BLaER1 treated with 17β-estradiol and CSF1 and Interleukin-3, amounts not matched to agents 10 nM and 100 nM (cell line): ENCODE results near the gene WDR18.
"Not testable (repeated sequence)": the region's sequence is repeated elsewhere in the genome, so short reads cannot be mapped to it uniquely, and the experiment has no call there.

Experiments used
- H3K27ac ChIP-seq, 11 experiments: shearing (Covaris generic); formaldehyde crosslinking; 2 replicates each; pipeline ENCODE4 v1.8.1; 2022
- H3K27me3 ChIP-seq, 11 experiments: shearing (Covaris generic); formaldehyde crosslinking; 2 replicates each; pipeline ENCODE4 v1.8.1; 2022
- H3K36me3 ChIP-seq, 11 experiments: shearing (Covaris generic); formaldehyde crosslinking; 2 replicates each; pipeline ENCODE4 v1.8.1; 2022
- H3K4me1 ChIP-seq, 10 experiments: shearing (Covaris generic); formaldehyde crosslinking; 2 replicates each; pipeline ENCODE4 v1.8.1; 2022
- H3K4me2 ChIP-seq, 11 experiments: shearing (Covaris generic); formaldehyde crosslinking; 2 replicates each; pipeline ENCODE4 v1.8.1; 2022
- H3K4me3 ChIP-seq, 10 experiments: shearing (Covaris generic); formaldehyde crosslinking; 2 replicates each; pipeline ENCODE4 v1.8.1; 2022
- H3K9ac ChIP-seq, 11 experiments: shearing (Covaris generic); formaldehyde crosslinking; 2 replicates each; pipeline ENCODE4 v1.8.1; 2022
- H3K9me3 ChIP-seq, 11 experiments: shearing (Covaris generic); formaldehyde crosslinking; replicated peaks in 1 of 11; 2 replicates each; pipeline ENCODE4 v1.8.1; 2022
- H4K20me1 ChIP-seq, 11 experiments: shearing (Covaris generic); formaldehyde crosslinking; 2 replicates each; pipeline ENCODE4 v1.8.1; 2022
- Cebpa-rat ChIP-seq, 11 experiments: shearing (Covaris generic); IDR thresholded peaks; 2 replicates each; pipeline ENCODE4 v1.8.1; 2022

The WDR18 gene

DNA sequence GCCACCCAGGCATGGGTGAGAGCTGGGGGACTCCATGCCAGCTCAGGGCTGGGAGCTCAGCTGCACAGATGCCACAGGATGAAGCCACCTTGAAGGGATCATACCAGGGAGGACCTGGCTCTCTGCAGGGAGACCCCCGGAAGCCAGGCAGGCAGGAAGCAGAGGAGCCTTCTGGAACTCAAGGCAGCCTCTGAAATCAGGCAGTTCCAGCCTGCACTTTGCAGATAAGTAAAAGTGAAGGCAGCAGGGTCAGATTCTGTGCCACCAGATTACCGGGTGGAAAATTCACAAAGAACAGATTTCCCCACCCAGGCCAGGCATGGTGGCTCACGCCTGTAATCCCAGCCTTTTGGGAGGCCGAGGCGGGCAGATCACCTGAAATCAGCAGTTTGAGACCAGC is 34.2 kb downstream of the WDR18 start:
- Histone ChIP-seq H3K9me3 (no peaks in the 10 kb centered on the region), H3K4me1 (peaks cover 37 to 49% (median 46%) of the 10 kb centered on the region in 10 experiments), H3K4me3 (peak overlapping the region in 8 of 10 experiments; percentile 6 to 100 (median 97); a peak in 8 of 20 replicates), H3K36me3 (peaks cover 30 to 64% (median 50%) of the 10 kb centered on the region in 11 experiments), H3K27ac (peak overlapping the region in 7 of 11 experiments; percentile 8 to 95 (median 44); a peak in 11 of 22 replicates), H4K20me1 (peaks cover 70 to 74% (median 71%) of the 10 kb centered on the region in 11 experiments), H3K4me2 (peak overlapping the region; percentile 90 to 100 (median 99)), H3K9ac (peak overlapping the region; percentile 95 to 100 (median 98)), H3K27me3 (no peaks in the 10 kb centered on the region)
- no peak for TF ChIP-seq Cebpa-rat (IDR thresholded peaks at IDR 0.05)

DNA sequence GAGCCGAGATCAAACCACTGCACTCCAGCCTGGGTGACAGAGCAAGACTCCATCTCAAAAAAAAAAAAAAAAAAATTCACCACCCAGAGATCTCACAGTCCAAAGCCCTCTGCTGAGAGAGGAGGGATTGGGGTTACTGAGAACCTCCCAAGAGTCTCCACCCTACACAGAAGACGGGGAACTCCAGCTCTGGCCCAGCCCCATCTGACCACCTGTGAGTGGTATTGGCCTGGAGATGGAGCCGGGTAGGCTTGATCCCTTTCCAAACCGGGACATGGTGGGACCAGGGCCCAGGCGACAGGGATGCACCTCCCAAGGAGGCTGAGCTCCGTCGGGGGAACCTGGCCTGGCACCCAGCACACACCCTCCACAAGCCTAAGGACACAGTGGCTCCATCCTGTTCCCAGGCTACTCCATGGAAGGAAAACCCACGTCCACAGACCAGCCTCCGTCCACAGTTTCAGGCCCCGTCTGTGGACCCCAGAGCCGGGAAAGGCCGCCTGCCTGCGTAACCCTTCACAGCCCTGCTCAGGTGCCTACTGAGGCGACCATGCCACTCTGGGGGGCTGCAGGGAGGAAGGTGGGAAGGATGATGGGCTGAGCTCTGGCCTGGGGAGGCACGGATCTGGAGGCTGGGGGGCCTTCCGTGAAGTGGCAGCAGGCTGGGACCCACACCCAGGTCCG is 34.9 kb downstream of the WDR18 start:
- no peak for TF ChIP-seq Cebpa-rat (IDR thresholded peaks at IDR 0.05)
- peak overlapping the region; percentile 90 to 100 (median 99) for H3K4me2 ChIP-seq
- H3K27me3 ChIP-seq = no peaks in the 10 kb centered on the region
- H3K4me3 ChIP-seq = peak overlapping the region; percentile 86 to 100 (median 97)
- peaks cover 24 to 57% (median 43%) of the 10 kb centered on the region in 11 experiments for H3K36me3 ChIP-seq
- H3K27ac ChIP-seq = peak overlapping the region in 7 of 11 experiments; percentile 94 to 99 (median 96); a peak in 11 of 22 replicates
- peaks cover 37 to 49% (median 46%) of the 10 kb centered on the region in 10 experiments for H3K4me1 ChIP-seq
- no peaks in the 10 kb centered on the region for H3K9me3 ChIP-seq
- H4K20me1 ChIP-seq = peaks cover 64 to 67% (median 65%) of the 10 kb centered on the region in 11 experiments
- peak overlapping the region; percentile 95 to 100 (median 98) for H3K9ac ChIP-seq

- Histone ChIP-seq H3K4me3 (peak overlapping the region; percentile 86 to 100 (median 97)), H3K27ac (peak overlapping the region; percentile 94 to 99 (median 97); a peak in 18 of 22 replicates), H3K4me1 (peaks cover 37 to 49% (median 46%) of the 10 kb centered on the region in 10 experiments), H3K36me3 (peaks cover 18 to 52% (median 38%) of the 10 kb centered on the region in 11 experiments), H3K4me2 (peak overlapping the region; percentile 90 to 100 (median 99)), H3K9ac (peak overlapping the region; percentile 95 to 100 (median 98)), H3K9me3 (no peaks in the 10 kb centered on the region), H4K20me1 (peaks cover 59 to 62% (median 59%) of the 10 kb centered on the region in 11 experiments), H3K27me3 (no peaks in the 10 kb centered on the region)
- no peak for TF ChIP-seq Cebpa-rat (IDR thresholded peaks at IDR 0.05)
Observed at GRCh38 chr19:1019616-1019961, 35.4 kb downstream of the WDR18 start.

- Histone ChIP-seq H3K4me1 (peaks cover 37 to 49% (median 46%) of the 10 kb centered on the region in 10 experiments), H3K27ac (peak overlapping the region; percentile 94 to 99 (median 97)), H3K9me3 (no peaks in the 10 kb centered on the region), H3K4me3 (peak overlapping the region; percentile 86 to 100 (median 97)), H3K36me3 (peaks cover 12 to 46% (median 32%) of the 10 kb centered on the region in 11 experiments; a peak in 21 of 22 replicates), H3K9ac (peak overlapping the region; percentile 95 to 100 (median 98)), H3K27me3 (no peaks in the 10 kb centered on the region), H4K20me1 (peaks cover 52 to 56% (median 53%) of the 10 kb centered on the region in 11 experiments), H3K4me2 (peak overlapping the region; percentile 90 to 100 (median 99))
- TF ChIP-seq Cebpa-rat (IDR thresholded peaks at IDR 0.05) = no peak
Observed at GRCh38 chr19:1019980-1020867, 36.1 kb downstream of the WDR18 start.

- H3K9me3 ChIP-seq = no peaks in the 10 kb centered on the region
- H3K36me3 ChIP-seq = peaks cover 7 to 39% (median 27%) of the 10 kb centered on the region in 11 experiments; a peak in 18 of 22 replicates
- H3K27ac ChIP-seq = peak within 1 kb of the TSS; percentile 94 to 99 (median 97)
- H3K4me1 ChIP-seq = peaks cover 37 to 51% (median 47%) of the 10 kb centered on the region in 10 experiments
- peak within 1 kb of the TSS; percentile 90 to 100 (median 99) for H3K4me2 ChIP-seq
- H3K4me3 ChIP-seq = peak within 1 kb of the TSS; percentile 86 to 100 (median 97)
- peak within 1 kb of the TSS; percentile 95 to 100 (median 98) for H3K9ac ChIP-seq
- H3K27me3 ChIP-seq = peaks cover 0 to 6% (median 4%) of the 10 kb centered on the region in 11 experiments; a peak in 19 of 22 replicates
- H4K20me1 ChIP-seq = peaks cover 45 to 49% (median 46%) of the 10 kb centered on the region in 11 experiments
- TF ChIP-seq Cebpa-rat (IDR thresholded peaks at IDR 0.05) = no peak
Observed at GRCh38 chr19:1020868-1021425, 36.8 kb downstream of the WDR18 start, which contains the start of gene TMEM259. Gene TMEM259, minus strand, starts transcription at chr19:1021123. Its CDS starts 127 bp downstream, at chr19:1020996.

DNA sequence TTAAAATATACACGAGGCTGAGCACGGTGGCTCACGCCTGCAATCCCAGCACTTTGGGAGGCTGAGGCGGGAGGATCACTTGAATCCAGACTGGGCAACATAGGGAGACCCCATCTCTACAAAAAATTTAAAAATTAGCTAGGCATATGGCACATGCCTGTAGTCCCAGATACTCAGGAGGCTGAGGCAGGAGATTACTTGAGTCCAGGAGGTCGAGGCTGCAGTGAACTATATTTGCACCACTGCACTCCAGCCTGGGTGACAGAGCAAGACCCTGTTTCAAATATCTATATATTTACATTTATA is 39.7 kb downstream of the WDR18 start:
- not testable (repeated sequence) for H3K4me3 ChIP-seq, H3K27ac ChIP-seq, H3K9ac ChIP-seq, H3K36me3 ChIP-seq, H3K9me3 ChIP-seq, H3K4me2 ChIP-seq
- peaks cover 16 to 55% (median 48%) of the 10 kb centered on the region in 10 experiments for H3K4me1 ChIP-seq
- H3K27me3 ChIP-seq = peaks cover 10 to 35% (median 33%) of the 10 kb centered on the region in 11 experiments; a peak in 21 of 22 replicates
- H4K20me1 ChIP-seq = peaks cover 16 to 34% (median 27%) of the 10 kb centered on the region in 11 experiments

GRCh38 chr19:1025080-1025479 is 40.9 kb downstream of the WDR18 start:
- H3K36me3 ChIP-seq, H3K4me2 ChIP-seq, H3K9ac ChIP-seq, H3K9me3 ChIP-seq, H3K27ac ChIP-seq, H3K4me3 ChIP-seq: not testable (repeated sequence)
- peaks cover 4 to 33% (median 16%) of the 10 kb centered on the region in 11 experiments; a peak in 20 of 22 replicates for H4K20me1 ChIP-seq
- peaks cover 8 to 50% (median 39%) of the 10 kb centered on the region in 10 experiments; a peak in 19 of 20 replicates for H3K4me1 ChIP-seq
- H3K27me3 ChIP-seq = peaks cover 10 to 47% (median 45%) of the 10 kb centered on the region in 11 experiments; a peak in 21 of 22 replicates
